NCI-H774 (cell line): ENCODE results near the gene ITPR3.

Experiments used
- DNase-seq: peaks from one replicate; lab custom pipeline; 2025; lab: John Stamatoyannopoulos, UW

The ITPR3 gene

GRCh38 chr6:33686981-33687975 is 66.2 kb downstream of the ITPR3 start:
- no peak for DNase-seq

DNA sequence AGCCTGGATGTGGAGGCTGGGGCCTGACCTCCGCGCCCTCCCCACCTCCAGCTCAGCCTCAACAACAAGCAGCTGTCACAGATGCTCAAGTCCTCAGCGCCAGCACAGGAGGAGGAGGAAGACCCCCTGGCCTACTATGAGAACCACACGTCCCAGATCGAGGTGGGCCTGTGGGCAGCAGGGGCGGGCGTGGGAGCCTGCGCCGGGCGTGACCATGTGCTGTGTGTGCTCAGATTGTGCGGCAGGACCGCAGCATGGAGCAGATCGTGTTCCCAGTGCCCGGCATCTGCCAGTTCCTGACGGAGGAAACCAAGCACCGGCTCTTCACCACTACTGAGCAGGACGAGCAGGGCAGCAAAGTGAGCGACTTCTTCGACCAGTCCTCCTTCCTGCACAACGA is 66.9 kb downstream of the ITPR3 start:
- no peak for DNase-seq

DNA sequence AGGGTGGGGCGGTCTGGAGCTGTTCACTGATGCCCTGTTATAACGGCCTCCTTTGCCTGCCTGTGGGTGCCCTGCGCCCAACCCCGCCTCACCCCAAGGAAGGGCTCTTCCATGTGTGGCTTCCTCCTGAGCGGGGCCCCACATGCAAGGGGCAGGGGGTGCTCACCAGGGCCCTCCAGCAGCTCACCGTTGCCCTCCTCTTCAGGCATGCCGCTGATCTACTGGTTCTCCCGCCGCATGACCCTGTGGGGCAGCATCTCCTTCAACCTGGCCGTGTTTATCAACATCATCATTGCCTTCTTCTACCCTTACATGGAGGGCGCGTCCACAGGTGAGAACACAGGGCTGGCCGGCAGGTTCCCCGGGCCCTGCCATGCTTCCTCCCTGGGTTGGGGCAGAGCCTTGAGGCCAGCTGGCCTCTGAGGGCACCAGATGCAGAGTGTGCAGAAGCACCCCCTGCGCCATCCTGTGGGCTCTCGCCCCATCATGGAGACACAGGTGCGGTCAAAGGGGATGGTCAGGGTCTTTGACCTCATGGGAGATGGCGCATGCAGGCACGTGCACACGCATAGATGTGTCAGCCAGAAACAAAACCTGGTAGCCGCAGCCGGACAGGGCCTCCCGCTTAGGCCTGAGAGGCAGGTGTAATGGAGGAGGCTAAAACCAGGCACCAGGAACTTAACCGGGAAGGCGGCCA is 67.5 kb downstream of the ITPR3 start:
- no peak for DNase-seq

GRCh38 chr6:33689148-33689494 is 68.0 kb downstream of the ITPR3 start:
- DNase-seq, result no peak

DNA sequence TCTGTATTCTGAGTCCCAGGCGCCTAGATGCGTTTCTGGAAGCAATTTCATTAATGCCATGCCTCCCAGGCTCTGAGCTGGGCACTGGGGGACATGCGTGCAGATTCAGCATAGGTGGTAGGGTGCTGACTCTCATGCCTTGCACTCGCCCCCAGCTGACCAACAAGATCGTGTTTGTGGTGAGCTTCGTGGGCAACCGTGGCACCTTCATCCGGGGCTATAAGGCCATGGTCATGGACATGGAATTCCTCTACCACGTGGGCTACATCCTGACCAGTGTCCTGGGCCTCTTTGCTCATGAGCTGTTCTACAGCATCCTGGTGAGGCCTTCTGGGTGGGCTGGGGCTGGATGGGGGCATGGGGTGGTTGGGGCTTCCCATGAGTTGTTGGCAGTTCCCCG is 68.8 kb downstream of the ITPR3 start:
- DNase-seq, result no peak

DNA sequence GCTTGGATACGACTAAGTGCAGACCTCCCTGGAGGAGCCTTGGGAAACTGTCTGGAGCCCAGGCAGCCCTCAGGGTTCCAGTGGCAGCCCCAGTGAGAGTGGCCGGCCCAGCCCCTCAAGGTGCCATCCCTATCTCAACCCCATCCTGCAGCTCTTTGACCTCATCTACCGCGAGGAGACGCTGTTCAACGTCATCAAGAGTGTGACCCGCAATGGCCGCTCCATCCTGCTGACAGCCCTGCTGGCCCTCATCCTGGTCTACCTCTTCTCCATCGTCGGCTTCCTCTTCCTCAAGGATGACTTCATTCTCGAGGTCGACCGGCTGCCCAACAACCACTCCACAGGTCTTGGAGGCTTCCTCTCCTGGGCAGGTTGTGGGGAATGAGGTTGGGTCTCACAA is 69.6 kb downstream of the ITPR3 start:
- DNase-seq, result no peak

DNA sequence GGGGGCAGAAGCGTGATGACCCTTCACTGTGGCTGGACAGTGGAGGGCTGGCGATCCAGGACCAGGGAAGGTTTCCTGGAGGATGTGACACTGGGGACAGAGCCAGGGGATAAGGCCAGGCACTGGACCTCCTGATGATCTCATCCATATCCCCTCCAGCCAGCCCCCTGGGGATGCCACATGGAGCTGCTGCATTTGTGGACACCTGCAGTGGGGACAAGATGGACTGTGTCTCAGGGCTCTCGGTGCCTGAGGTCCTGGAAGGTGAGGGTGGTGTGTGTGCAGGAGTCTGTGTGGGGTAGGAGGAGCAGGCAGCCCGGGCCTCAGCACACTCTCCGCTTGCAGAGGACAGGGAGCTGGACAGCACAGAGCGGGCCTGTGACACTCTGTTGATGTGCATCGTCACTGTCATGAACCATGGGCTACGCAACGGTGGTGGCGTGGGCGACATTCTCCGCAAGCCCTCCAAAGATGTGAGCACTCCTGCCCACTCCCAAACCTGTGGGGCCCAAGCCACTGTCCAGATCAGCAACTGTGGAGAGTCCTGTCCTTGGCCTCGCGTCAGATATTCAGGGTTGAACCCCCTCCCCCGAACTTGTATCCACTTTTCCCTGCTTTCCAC is 70.4 kb downstream of the ITPR3 start:
- DNase-seq, result no peak

DNA sequence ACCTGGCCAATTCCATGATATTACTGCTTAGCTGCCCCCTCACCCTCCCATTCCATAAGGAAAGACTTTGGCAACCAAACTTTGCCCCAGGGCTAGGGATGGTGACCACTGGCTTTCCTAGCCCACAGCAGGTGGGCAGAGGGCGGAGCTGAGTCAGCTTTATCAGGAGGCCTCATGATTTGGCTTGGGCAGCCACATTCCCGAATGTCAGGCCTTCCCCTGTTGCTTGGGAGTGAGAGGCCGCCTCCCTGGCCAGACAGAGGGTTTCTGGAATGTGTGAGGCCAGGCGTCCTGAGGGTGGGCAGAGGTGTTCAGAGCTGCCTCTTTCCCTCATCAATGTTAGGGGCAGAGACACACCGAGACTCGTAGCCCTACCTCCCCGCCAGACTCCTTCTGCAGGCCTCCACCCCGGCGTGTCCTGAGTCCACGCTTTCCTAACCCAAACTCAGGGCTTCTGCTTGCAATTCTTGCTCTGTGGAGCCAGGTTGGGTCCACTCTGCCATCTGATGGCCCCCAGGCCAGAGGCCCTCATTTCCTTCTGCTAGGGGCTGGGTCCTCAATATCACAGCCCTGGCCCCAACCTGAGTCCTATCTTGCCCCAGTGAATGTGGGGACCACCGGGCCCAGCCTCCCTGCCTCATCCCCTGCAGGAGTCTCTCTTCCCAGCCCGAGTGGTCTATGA is 71.1 kb downstream of the ITPR3 start:
- DNase-seq, result no peak

DNA sequence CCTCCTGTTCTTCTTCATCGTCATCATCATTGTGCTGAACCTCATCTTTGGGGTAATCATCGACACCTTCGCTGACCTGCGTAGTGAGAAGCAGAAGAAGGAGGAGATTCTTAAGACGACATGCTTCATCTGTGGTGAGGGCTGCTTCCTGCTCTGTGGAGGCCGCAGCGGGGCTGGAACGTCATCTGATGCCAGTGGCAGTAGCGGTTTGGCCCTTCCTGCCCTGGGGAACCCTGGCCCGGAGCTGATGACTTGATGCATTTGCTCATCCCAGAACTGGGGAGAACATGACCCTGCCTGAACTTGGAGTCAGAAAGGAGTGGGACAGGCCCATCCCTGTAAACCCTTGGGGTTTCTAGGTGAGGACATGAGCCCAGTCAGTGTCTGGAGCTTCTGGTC is 71.6 kb downstream of the ITPR3 start:
- DNase-seq, result no peak

DNA sequence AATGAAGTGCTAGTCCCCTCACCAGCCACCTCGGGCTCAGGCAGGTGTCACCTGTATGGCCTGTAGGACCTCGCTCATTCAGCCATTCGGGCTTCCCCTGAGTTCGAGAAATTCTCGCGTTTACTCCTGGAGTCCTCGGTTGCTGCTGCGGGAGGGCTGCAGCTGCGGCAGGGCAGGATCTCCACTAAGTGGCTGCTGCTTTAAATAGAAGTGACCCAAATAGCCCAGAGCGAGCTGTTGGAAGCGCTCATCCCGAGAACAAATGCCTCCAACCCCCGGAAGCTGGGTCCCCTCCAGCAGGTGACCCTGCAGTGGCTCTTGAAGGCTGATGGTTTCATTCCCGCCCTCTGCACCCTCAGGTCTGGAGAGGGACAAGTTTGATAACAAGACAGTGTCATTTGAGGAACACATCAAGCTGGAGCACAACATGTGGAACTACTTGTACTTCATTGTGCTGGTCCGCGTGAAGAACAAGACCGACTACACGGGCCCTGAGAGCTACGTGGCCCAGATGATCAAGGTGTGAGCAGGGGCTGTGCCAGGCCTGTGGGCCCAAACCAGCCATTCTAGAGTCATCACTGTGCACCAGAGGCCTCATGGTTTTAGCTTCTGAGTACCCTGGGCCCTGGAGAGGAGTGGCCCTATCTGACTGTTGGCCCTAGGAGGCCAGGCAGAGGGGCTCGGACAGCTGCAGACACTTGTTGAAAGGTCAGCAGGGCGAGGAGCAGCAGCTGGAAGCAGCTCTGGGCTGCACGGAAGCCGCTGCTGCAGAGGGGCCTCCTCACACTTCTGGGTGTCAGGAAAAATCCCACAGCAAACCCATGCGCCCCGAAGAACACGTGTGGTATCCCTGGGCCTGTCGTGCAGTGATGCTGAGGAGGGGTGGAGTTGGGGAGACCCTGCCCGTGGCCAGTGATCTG is 72.3 kb downstream of the ITPR3 start:
- DNase-seq, result no peak

GRCh38 chr6:33694401-33694931 is 73.3 kb downstream of the ITPR3 start:
- DNase-seq, result no peak

DNA sequence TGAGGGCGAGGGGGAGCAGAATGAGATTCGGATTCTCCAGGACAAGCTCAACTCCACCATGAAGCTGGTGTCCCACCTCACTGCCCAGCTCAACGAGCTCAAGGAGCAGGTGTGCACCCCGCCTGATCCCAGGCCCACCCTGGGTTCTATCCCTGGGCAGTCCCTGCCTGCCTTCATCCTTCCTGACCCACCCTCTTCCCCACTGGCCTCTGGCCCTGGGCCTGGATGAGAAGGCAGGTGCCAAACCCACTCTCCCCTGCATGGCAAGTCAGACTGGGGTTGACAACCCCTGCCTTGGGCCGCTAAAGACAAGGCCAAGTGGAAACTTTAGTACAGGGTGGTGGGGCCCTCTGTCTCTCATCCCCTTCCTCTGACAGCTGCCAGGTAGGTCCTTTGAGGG is 73.9 kb downstream of the ITPR3 start:
- no peak for DNase-seq

GRCh38 chr6:33695451-33695887 is 74.3 kb downstream of the ITPR3 start:
- no peak for DNase-seq

- DNase-seq, result no peak
Observed at GRCh38 chr6:33696076-33696475, 75.0 kb downstream of the ITPR3 start.

DNA sequence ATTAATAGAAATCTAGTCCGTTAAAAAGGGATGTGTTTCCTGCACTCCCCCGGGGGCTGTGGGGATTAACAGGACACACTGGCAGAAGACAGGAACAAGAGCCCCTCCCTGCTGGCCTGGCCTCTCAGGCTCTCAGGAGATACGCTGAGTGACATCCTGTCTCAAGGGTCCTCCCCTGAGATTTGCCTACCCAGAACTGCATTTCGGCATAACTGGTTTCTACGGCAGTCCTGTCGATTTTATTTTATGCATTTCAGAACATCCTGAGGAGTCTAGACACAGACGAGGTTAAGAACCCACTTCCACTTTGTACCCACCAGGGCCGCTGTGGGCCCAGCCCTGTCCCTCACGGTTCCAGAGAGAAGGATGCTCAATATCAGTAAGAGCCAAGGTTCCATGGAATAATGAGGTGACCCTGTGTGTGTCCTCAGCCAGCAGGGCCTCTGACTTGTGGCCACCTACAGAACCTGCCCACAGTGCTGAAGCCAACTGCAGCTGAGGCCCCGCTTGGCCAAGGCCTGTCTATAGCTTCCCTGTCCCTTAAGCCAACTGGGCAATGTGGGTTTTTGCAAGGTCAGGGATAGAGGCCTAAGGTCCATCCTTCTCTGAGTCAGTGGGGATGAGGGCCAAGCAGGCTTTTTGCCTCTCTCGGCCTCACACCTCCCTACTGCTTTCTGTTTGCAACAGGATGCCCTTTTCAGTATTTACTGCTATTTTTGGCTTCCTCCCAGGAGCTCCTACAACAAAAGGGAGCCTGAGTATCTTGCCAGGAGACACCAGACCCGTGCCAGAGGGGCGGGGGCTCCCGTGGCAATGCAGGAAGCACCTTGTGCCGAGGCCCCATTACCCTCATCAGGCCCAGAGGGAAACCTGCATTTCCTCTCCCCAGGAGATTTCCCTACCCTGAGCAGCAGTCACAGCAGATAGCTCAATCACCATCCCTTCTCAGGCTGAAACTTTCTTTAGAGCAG is 75.7 kb downstream of the ITPR3 start:
- peak; percentile 32 for DNase-seq

GRCh38 chr6:33697845-33698244 is 76.7 kb downstream of the ITPR3 start:
- no peak for DNase-seq

DNA sequence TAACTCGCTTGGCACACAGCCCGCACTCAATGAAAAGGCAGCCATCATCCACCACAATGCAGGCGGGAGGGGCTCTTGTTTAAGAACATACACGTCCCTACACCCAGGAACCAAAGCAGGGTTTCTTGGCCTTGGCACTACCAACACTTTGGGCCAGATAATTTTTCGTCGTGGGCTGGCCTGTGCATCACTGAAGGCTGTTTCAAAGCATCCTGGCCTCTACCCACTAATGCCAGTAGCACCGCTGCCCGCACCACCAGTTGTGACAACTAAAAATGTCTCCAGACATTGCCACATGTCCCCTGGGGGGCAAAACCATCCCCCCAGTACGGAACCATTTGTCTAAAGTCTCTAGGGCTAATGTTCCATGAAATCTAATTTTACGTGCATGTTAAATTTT is 77.4 kb downstream of the ITPR3 start:
- DNase-seq, result no peak

- no peak for DNase-seq
Observed at GRCh38 chr6:33699131-33699530, 78.0 kb downstream of the ITPR3 start.

DNA sequence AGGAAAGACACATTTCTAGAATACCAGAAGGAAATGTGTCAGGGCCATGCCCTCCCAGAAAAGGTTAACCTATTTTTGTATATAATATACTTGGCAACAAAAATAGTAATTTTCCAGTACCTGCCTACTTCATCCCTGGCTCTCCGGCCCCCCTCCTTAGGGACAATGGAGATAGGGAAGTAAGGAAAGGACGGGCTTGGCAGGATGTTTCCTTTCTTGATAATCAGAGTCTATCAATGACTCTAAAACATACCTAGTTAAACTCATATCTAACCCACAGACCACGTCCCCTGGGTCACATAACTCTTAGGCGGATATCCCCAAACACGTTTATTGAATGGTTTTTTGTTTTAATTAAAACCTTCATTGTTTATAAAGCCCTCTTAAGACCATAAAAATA is 78.6 kb downstream of the ITPR3 start:
- no peak for DNase-seq
